Activated naive CD4-positive, alpha-beta T cell treated with anti-CD3 and anti-CD28 coated beads, Interleukin-2, amount 50 U/mL, for 24 hours (primary cell): ENCODE results near the gene LEF1.

ENCODE experiments used
- H3K27ac Mint-ChIP-seq: one replicate; pipeline ENCODE4 v1.8.0; 2021; ENCODE audit warnings: mild to moderate bottlenecking, mixed read lengths
- H3K27me3 Mint-ChIP-seq: one replicate; pipeline ENCODE4 v1.8.0; 2021; ENCODE audit warnings: mixed read lengths
- H3K36me3 Mint-ChIP-seq: one replicate; pipeline ENCODE4 v1.8.0; 2021; ENCODE audit warnings: mixed read lengths
- H3K4me1 Mint-ChIP-seq: one replicate; pipeline ENCODE4 v1.8.0; 2021; ENCODE audit warnings: mixed read lengths
- H3K4me3 Mint-ChIP-seq: one replicate; pipeline ENCODE4 v1.8.0; 2021; ENCODE audit warnings: mild to moderate bottlenecking, mixed read lengths
- H3K9me3 Mint-ChIP-seq: one replicate; pipeline ENCODE4 v1.8.0; 2021; ENCODE audit warnings: mixed read lengths

The LEF1 gene

GRCh38 chr4:108168671-108169523 lies at the start of gene LEF1:
Gene LEF1 (minus strand): TSS chr4:108168932. CDS start chr4:108167767, 1,165 bp downstream.
- peaks cover 36% of the 10 kb centered on the region for H3K4me1 Mint-ChIP-seq
- peaks cover 13% of the 10 kb centered on the region for H3K36me3 Mint-ChIP-seq
- H3K9me3 Mint-ChIP-seq, result no peaks in the 10 kb centered on the region
- H3K27ac Mint-ChIP-seq, result peak within 1 kb of the TSS; percentile 99
- peak within 1 kb of the TSS; percentile 94 for H3K4me3 Mint-ChIP-seq
- H3K27me3 Mint-ChIP-seq, result no peaks in the 10 kb centered on the region

GRCh38 chr4:108216510-108216909 lies 47.8 kb upstream of the LEF1 start:
- Mint-ChIP-seq H3K9me3 (no peaks in the 10 kb centered on the region), H3K36me3 (peaks cover 20% of the 10 kb centered on the region), H3K27me3 (no peaks in the 10 kb centered on the region), H3K4me1 (peaks cover 16% of the 10 kb centered on the region), H3K4me3 (no peak overlapping the region), H3K27ac (peak overlapping the region; percentile 73)

- Mint-ChIP-seq H3K36me3 (peaks cover 22% of the 10 kb centered on the region), H3K27ac (no peak overlapping the region), H3K4me3 (no peak overlapping the region), H3K9me3 (no peaks in the 10 kb centered on the region), H3K4me1 (peaks cover 21% of the 10 kb centered on the region), H3K27me3 (no peaks in the 10 kb centered on the region)
These were observed 46.3 kb upstream of the LEF1 start for GRCh38 chr4:108215055-108215454.

- Mint-ChIP-seq H3K4me3 (no peak overlapping the region), H3K36me3 (peaks cover 20% of the 10 kb centered on the region), H3K27ac (no peak overlapping the region), H3K27me3 (no peaks in the 10 kb centered on the region), H3K9me3 (no peaks in the 10 kb centered on the region), H3K4me1 (peaks cover 29% of the 10 kb centered on the region)
These were observed 45.0 kb upstream of the LEF1 start for GRCh38 chr4:108213723-108214122.

- H3K4me1 Mint-ChIP-seq, result peaks cover 29% of the 10 kb centered on the region
- H3K36me3 Mint-ChIP-seq, result peaks cover 20% of the 10 kb centered on the region
- H3K27ac Mint-ChIP-seq, result no peak overlapping the region
- no peak overlapping the region for H3K4me3 Mint-ChIP-seq
- H3K27me3 Mint-ChIP-seq, result no peaks in the 10 kb centered on the region
- H3K9me3 Mint-ChIP-seq, result no peaks in the 10 kb centered on the region
These were observed 44.6 kb upstream of the LEF1 start for GRCh38 chr4:108213308-108213707.

- Mint-ChIP-seq H3K4me1 (peaks cover 34% of the 10 kb centered on the region), H3K9me3 (no peaks in the 10 kb centered on the region), H3K27ac (peak overlapping the region; percentile 64), H3K36me3 (peaks cover 14% of the 10 kb centered on the region), H3K4me3 (no peak overlapping the region), H3K27me3 (no peaks in the 10 kb centered on the region)
These were observed 42.5 kb upstream of the LEF1 start for GRCh38 chr4:108210989-108211835.

- no peak overlapping the region for H3K4me3 Mint-ChIP-seq
- peak overlapping the region; percentile 68 for H3K27ac Mint-ChIP-seq
- peaks cover 9% of the 10 kb centered on the region for H3K36me3 Mint-ChIP-seq
- H3K27me3 Mint-ChIP-seq, result no peaks in the 10 kb centered on the region
- peaks cover 48% of the 10 kb centered on the region for H3K4me1 Mint-ChIP-seq
- no peaks in the 10 kb centered on the region for H3K9me3 Mint-ChIP-seq
These were observed 40.8 kb upstream of the LEF1 start for GRCh38 chr4:108209489-108209888.

- Mint-ChIP-seq H3K27ac (peak overlapping the region; percentile 41), H3K4me1 (peaks cover 45% of the 10 kb centered on the region), H3K9me3 (no peaks in the 10 kb centered on the region), H3K27me3 (no peaks in the 10 kb centered on the region), H3K36me3 (peaks cover 18% of the 10 kb centered on the region), H3K4me3 (no peak overlapping the region)
These were observed 37.1 kb upstream of the LEF1 start for GRCh38 chr4:108205859-108206258.

- H3K36me3 Mint-ChIP-seq, result peaks cover 18% of the 10 kb centered on the region
- H3K4me3 Mint-ChIP-seq, result peak overlapping the region; percentile 24
- peak overlapping the region; percentile 61 for H3K27ac Mint-ChIP-seq
These were observed 35.8 kb upstream of the LEF1 start for GRCh38 chr4:108204518-108204917.

GRCh38 chr4:108203377-108203776 lies 34.6 kb upstream of the LEF1 start:
- peaks cover 18% of the 10 kb centered on the region for H3K36me3 Mint-ChIP-seq
- no peaks in the 10 kb centered on the region for H3K9me3 Mint-ChIP-seq
- peaks cover 36% of the 10 kb centered on the region for H3K4me1 Mint-ChIP-seq
- H3K27me3 Mint-ChIP-seq, result no peaks in the 10 kb centered on the region
- H3K27ac Mint-ChIP-seq, result no peak overlapping the region
- H3K4me3 Mint-ChIP-seq, result no peak overlapping the region

More at GRCh38 chr4:108204518-108204917, 35.8 kb upstream of the LEF1 start:
- Mint-ChIP-seq H3K27me3 (no peaks in the 10 kb centered on the region), H3K4me1 (peaks cover 41% of the 10 kb centered on the region), H3K9me3 (no peaks in the 10 kb centered on the region)

GRCh38 chr4:108201774-108202173 lies 33.0 kb upstream of the LEF1 start:
- Mint-ChIP-seq H3K4me3 (no peak overlapping the region), H3K27me3 (no peaks in the 10 kb centered on the region), H3K4me1 (peaks cover 33% of the 10 kb centered on the region), H3K9me3 (no peaks in the 10 kb centered on the region), H3K36me3 (peaks cover 16% of the 10 kb centered on the region), H3K27ac (no peak overlapping the region)

- no peak overlapping the region for H3K4me3 Mint-ChIP-seq
- peaks cover 14% of the 10 kb centered on the region for H3K36me3 Mint-ChIP-seq
- H3K9me3 Mint-ChIP-seq, result no peaks in the 10 kb centered on the region
- peaks cover 20% of the 10 kb centered on the region for H3K4me1 Mint-ChIP-seq
- no peak overlapping the region for H3K27ac Mint-ChIP-seq
- H3K27me3 Mint-ChIP-seq, result no peaks in the 10 kb centered on the region
These were observed 31.1 kb upstream of the LEF1 start for GRCh38 chr4:108199881-108200280.

GRCh38 chr4:108193886-108194672 lies 25.3 kb upstream of the LEF1 start:
- Mint-ChIP-seq H3K27ac (peak overlapping the region; percentile 48), H3K4me3 (no peak overlapping the region), H3K9me3 (no peaks in the 10 kb centered on the region), H3K36me3 (peaks cover 8% of the 10 kb centered on the region), H3K4me1 (peaks cover 34% of the 10 kb centered on the region), H3K27me3 (no peaks in the 10 kb centered on the region)

- Mint-ChIP-seq H3K27ac (no peak overlapping the region), H3K9me3 (no peaks in the 10 kb centered on the region), H3K36me3 (peaks cover 8% of the 10 kb centered on the region), H3K4me3 (no peak overlapping the region), H3K4me1 (peaks cover 34% of the 10 kb centered on the region), H3K27me3 (no peaks in the 10 kb centered on the region)
These were observed 24.2 kb upstream of the LEF1 start for GRCh38 chr4:108192935-108193334.

- H3K27ac Mint-ChIP-seq, result no peak overlapping the region
- H3K27me3 Mint-ChIP-seq, result no peaks in the 10 kb centered on the region
- H3K4me1 Mint-ChIP-seq, result peaks cover 34% of the 10 kb centered on the region
- no peak overlapping the region for H3K4me3 Mint-ChIP-seq
- peaks cover 8% of the 10 kb centered on the region for H3K36me3 Mint-ChIP-seq
- H3K9me3 Mint-ChIP-seq, result no peaks in the 10 kb centered on the region
These were observed 23.3 kb upstream of the LEF1 start for GRCh38 chr4:108192056-108192455.
